CD4-positive, alpha-beta T cell treated with Interleukin-15 for 1 hour (primary cell): ENCODE results near the gene FBRSL1.

ENCODE experiments used
- DNase-seq: peaks from one replicate; pipeline ENCODE4 v3.0.0-alpha.2; 2020

FBRSL1 gene

GRCh38 chr12:132560614-132561426 is 70.9 kb downstream of the FBRSL1 start:
- DNase-seq = peak; percentile 70
